ENCODE measurements around the gene ITPR1.

Gene ITPR1

DNA sequence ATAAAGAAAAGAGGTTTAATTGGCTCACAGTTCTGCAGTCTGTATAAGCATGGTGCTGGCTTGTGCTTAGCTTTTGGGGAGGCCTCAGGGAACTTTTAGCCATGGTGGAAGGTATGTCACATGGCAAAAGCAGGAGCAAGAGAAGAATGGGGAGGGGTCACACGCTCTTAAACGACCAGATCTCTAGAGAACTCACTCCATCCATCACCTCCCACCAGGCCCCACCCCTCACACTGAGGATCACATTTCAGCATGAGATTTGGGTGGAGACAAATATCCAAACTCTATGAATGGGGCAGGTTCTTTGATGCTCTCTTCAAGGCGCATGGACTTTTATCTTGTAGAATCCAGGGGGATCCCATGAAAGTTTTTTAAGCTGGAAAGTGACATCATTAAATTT lies 75.7 kb downstream of the ITPR1 start:
- Histone ChIP-seq H3K36me3 (replicated peaks) (no peaks in the 10 kb centered on the region), H3K27ac (no peak overlapping the region), H3K27me3 (replicated peaks) (no peaks in the 10 kb centered on the region), H3K4me3 (ENCODE audit: low read depth, low read length) (no peak overlapping the region)
- in situ Hi-C loops (cut with HindIII; ENCODE audit: low pct_ligation_motif_present, low sequenced_read_pairs): no loop called here
- no peak for DNase-seq
- TF ChIP-seq, protein P1, sequence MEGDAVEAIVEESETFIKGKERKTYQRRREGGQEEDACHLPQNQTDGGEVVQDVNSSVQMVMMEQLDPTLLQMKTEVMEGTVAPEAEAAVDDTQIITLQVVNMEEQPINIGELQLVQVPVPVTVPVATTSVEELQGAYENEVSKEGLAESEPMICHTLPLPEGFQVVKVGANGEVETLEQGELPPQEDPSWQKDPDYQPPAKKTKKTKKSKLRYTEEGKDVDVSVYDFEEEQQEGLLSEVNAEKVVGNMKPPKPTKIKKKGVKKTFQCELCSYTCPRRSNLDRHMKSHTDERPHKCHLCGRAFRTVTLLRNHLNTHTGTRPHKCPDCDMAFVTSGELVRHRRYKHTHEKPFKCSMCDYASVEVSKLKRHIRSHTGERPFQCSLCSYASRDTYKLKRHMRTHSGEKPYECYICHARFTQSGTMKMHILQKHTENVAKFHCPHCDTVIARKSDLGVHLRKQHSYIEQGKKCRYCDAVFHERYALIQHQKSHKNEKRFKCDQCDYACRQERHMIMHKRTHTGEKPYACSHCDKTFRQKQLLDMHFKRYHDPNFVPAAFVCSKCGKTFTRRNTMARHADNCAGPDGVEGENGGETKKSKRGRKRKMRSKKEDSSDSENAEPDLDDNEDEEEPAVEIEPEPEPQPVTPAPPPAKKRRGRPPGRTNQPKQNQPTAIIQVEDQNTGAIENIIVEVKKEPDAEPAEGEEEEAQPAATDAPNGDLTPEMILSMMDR (IDR thresholded peaks at IDR 0.05; ENCODE audit: low read depth, low read length, missing control alignments): no peak

GRCh38 chr3:4570840-4571621 lies 77.9 kb downstream of the ITPR1 start:
- TF ChIP-seq, protein P1 (IDR thresholded peaks at IDR 0.05; ENCODE audit: low read depth, low read length, missing control alignments): no peak
- H3K4me3 ChIP-seq (ENCODE audit: low read depth, low read length): no peak overlapping the region
- H3K27ac ChIP-seq: no peak overlapping the region
- no peaks in the 10 kb centered on the region for H3K36me3 ChIP-seq (replicated peaks)
- no peaks in the 10 kb centered on the region for H3K27me3 ChIP-seq (replicated peaks)
- no peak for DNase-seq
- in situ Hi-C loops (cut with HindIII; ENCODE audit: low pct_ligation_motif_present, low sequenced_read_pairs): no loop called here

DNA sequence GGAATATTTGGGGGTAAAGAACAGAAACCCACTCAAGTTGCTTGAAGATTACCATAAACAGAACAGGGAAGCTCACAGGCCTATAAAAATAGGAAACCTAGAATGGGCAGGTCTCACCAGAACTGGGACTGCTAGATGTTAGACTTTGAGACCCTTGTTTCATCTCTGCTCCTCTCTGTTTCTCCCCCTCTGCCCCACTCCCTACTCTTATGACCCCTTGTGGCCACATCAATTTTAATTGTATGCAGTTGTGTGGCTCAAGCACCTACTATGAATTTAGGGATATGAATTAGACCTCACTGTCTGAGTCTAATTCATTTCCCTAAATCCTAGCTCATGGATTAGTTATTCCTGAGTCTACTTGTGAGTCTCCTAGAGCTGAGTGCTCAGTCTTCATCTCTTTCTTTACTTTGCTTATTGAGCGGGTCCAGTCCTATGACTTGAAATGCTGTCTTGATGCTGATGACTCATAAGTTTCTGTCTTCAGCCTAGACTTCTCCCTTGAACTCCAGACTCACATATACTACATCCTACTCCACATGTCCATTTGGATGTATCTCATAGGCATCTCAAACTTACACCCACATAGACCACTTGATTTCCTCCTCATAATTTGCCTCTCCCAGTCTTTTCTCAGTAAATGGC lies 78.7 kb downstream of the ITPR1 start:
- in situ Hi-C loops (cut with HindIII; ENCODE audit: low pct_ligation_motif_present, low sequenced_read_pairs): no loop called here
- no peak overlapping the region for H3K27ac ChIP-seq
- H3K27me3 ChIP-seq (replicated peaks): no peaks in the 10 kb centered on the region
- H3K4me3 ChIP-seq (ENCODE audit: low read depth, low read length): no peak overlapping the region
- TF ChIP-seq, protein P1 (IDR thresholded peaks at IDR 0.05; ENCODE audit: low read depth, low read length, missing control alignments): peak; percentile 13
- DNase-seq: no peak
- no peaks in the 10 kb centered on the region for H3K36me3 ChIP-seq (replicated peaks)

DNA sequence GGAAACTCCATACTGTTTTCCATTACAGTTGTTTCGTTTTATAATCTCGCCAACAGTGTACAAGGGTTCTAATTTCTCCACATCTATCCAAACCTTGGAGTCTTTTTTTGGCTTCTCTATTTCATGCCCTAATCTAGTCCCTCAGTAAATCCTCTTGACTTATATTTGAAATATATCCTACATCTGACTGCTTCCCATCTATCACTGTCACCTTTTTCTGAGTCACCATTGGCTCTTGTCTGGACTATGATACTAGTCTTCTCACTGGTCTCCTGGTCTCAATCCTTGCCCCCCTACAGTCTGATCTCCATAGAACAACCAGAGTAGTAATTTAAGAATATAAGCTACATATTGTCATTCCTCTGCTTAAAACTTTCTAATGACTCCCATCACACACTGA lies 80.0 kb downstream of the ITPR1 start:
- TF ChIP-seq, protein P1 (IDR thresholded peaks at IDR 0.05; ENCODE audit: low read depth, low read length, missing control alignments): no peak
- Histone ChIP-seq H3K27me3 (replicated peaks) (no peaks in the 10 kb centered on the region), H3K4me3 (ENCODE audit: low read depth, low read length) (no peak overlapping the region), H3K27ac (no peak overlapping the region), H3K36me3 (replicated peaks) (no peaks in the 10 kb centered on the region)
- no peak for DNase-seq
- in situ Hi-C loops (cut with HindIII; ENCODE audit: low pct_ligation_motif_present, low sequenced_read_pairs): no loop called here

DNA sequence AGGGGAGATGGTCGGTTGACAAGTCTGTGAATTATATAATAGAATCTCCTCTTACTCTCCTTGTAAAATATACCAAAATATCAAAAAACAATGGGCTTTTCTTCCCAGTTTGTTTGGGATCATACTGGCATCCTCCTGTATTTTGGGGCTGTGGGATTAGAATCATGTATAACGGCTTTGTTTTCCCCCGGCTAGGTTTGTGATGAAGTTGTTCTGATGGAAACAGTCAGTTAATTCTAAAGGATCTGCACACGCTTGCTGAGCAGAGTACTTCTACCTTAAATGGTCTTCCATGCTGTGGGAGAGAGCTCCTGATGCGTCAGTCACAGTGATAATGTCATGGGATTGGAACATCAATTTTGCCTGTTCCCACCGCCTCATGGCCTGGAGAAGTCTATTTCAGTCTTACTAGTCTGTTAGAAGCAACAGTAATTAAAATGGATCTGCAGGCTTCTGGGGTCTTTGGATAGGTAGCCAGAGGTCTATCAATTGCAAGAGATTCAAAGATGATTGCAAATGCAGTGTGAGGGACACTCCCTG lies 81.3 kb downstream of the ITPR1 start:
- Histone ChIP-seq H3K36me3 (replicated peaks) (no peaks in the 10 kb centered on the region), H3K27me3 (replicated peaks) (no peaks in the 10 kb centered on the region), H3K4me3 (ENCODE audit: low read depth, low read length) (no peak overlapping the region), H3K27ac (no peak overlapping the region)
- DNase-seq: no peak
- in situ Hi-C loops (cut with HindIII; ENCODE audit: low pct_ligation_motif_present, low sequenced_read_pairs): no loop called here
- TF ChIP-seq, protein P1 (IDR thresholded peaks at IDR 0.05; ENCODE audit: low read depth, low read length, missing control alignments): no peak
